NT2/D1 (cell line): Measurements from ENCODE around the gene TRDMT1.

Experiments used
- SUZ12 ChIP-seq: IDR thresholded peaks from 2 replicates; pipeline ENCODE4 v1.6.1; 2011; ENCODE audit not compliant: insufficient read length, insufficient read depth; ENCODE audit errors: extremely low read depth
- YY1 ChIP-seq: IDR thresholded peaks from 2 replicates; pipeline ENCODE4 v1.6.1; 2011; ENCODE audit not compliant: insufficient read length, insufficient read depth
- ZNF274 ChIP-seq: IDR thresholded peaks from 2 replicates; pipeline ENCODE4 v1.6.1; 2011; ENCODE audit warnings: mild to moderate bottlenecking, low read depth, low read length

GRCh38 chr10:17179002-17179401 is 22.5 kb downstream of the TRDMT1 start:
- TF ChIP-seq YY1, result no peak
- TF ChIP-seq ZNF274, result no peak
- TF ChIP-seq SUZ12, result no peak
